GM12892 (cell line): Measurements from ENCODE around the gene STARD13. TPM values are rescaled to one million over a fixed set of nuclear protein-coding genes. Genes with fewer than 3 reads are reported as not detected.

Experiments used
- DNase-seq: peaks from one replicate; pipeline ENCODE4 v3.0.0; 2011; ENCODE audit not compliant: insufficient read length
- FAIRE-seq: peaks from 2 replicates; lab custom pipeline; 2011; peaks lifted over from hg19 to GRCh38; lab: Jason Lieb, UNC
- POLR2A ChIP-seq: IDR thresholded peaks from 2 replicates; pipeline ENCODE4 v1.6.1; 2011; ENCODE audit warnings: low read depth, low read length, control low read depth
- POLR2AphosphoS5 ChIP-seq: IDR thresholded peaks from 2 replicates; pipeline ENCODE4 v1.6.1; 2011; ENCODE audit warnings: low read depth, low read length, control low read depth
- TAF1 ChIP-seq: IDR thresholded peaks from 2 replicates; pipeline ENCODE4 v1.6.1; 2011; ENCODE audit warnings: low read depth, mild to moderate bottlenecking, control low read depth, low read length, borderline replicate concordance
- polyA plus RNA-seq: library from polyadenylated mRNA; unstranded; fragments of >200 nt; gene quantifications from one replicate; pipeline ENCODE4 v1.2.1, GENCODE V29; 2012; ENCODE audit warnings: missing spikeins, inconsistent platforms; ENCODE audit not compliant: missing spikeins

STARD13 gene
- 3.4 TPM for polyA plus RNA-seq

GRCh38 chr13:33285420-33286124, at the start of gene STARD13:
Gene STARD13, minus strand, starts transcription at chr13:33285755. Its CDS starts 117 bp downstream, at chr13:33285638.
- TF ChIP-seq POLR2A (peak; percentile 25; the same call in 1 of the 2 replicates), POLR2AphosphoS5 (no peak), TAF1 (0 out of 2 replicates have a peak, but pooled peaks have one; percentile 37)
- FAIRE-seq, result peak; percentile 36
- peak; percentile 25 for DNase-seq

- DNase-seq, result no peak
- FAIRE-seq, result no peak
- TF ChIP-seq POLR2A (no peak), POLR2AphosphoS5 (no peak), TAF1 (no peak)
Observed at GRCh38 chr13:33334831-33335230, 49.3 kb upstream of the STARD13 start.

GRCh38 chr13:33331962-33332361, 46.4 kb upstream of the STARD13 start:
- FAIRE-seq (no peak), DNase-seq (no peak)
- TF ChIP-seq POLR2AphosphoS5, result no peak
- TF ChIP-seq POLR2A, result no peak
- TF ChIP-seq TAF1, result no peak

- TF ChIP-seq POLR2AphosphoS5 (no peak), POLR2A (no peak), TAF1 (no peak)
- no peak for DNase-seq
- no peak for FAIRE-seq
Observed at GRCh38 chr13:33330483-33330882, 44.9 kb upstream of the STARD13 start.

- TF ChIP-seq POLR2AphosphoS5, result no peak
- no peak for DNase-seq
- FAIRE-seq, result no peak
Observed at GRCh38 chr13:33328701-33329100, 43.1 kb upstream of the STARD13 start.

GRCh38 chr13:33326723-33327122, 41.2 kb upstream of the STARD13 start:
- TF ChIP-seq POLR2AphosphoS5 (no peak), POLR2A (no peak), TAF1 (no peak)
- no peak for DNase-seq
- no peak for FAIRE-seq

GRCh38 chr13:33326246-33326645, 40.7 kb upstream of the STARD13 start:
- TF ChIP-seq POLR2AphosphoS5 (no peak), TAF1 (no peak), POLR2A (no peak)
- FAIRE-seq, result no peak
- no peak for DNase-seq

GRCh38 chr13:33323801-33324510, 38.4 kb upstream of the STARD13 start:
- TF ChIP-seq POLR2AphosphoS5 (no peak), POLR2A (no peak), TAF1 (no peak)
- DNase-seq (no peak), FAIRE-seq (no peak)

- DNase-seq (no peak), FAIRE-seq (no peak)
- no peak for TF ChIP-seq POLR2AphosphoS5
- no peak for TF ChIP-seq TAF1
- no peak for TF ChIP-seq POLR2A
Observed at GRCh38 chr13:33322965-33323668, 37.6 kb upstream of the STARD13 start.

- no peak for TF ChIP-seq POLR2A
- no peak for TF ChIP-seq POLR2AphosphoS5
- no peak for TF ChIP-seq TAF1
- DNase-seq, result no peak
- FAIRE-seq, result no peak
Observed at GRCh38 chr13:33322543-33322809, 36.9 kb upstream of the STARD13 start.

- DNase-seq (no peak), FAIRE-seq (no peak)
- no peak for TF ChIP-seq POLR2A
Observed at GRCh38 chr13:33321686-33322542, 36.4 kb upstream of the STARD13 start.
